HG03378 (cell line): ENCODE measurements around the gene TMEM245.

Experiments used
- ATAC-seq: cut with Tn5 transposase; IDR thresholded peaks from one replicate; pipeline ENCODE4 v1.9.1; 2021; ENCODE audit warnings: mild to moderate bottlenecking, moderate library complexity; ENCODE audit not compliant: unreplicated experiment

TMEM245 gene

GRCh38 chr9:109031241-109031640 lies 88.5 kb downstream of the TMEM245 start:
- no peak for ATAC-seq

- ATAC-seq = no peak
Observed at GRCh38 chr9:109030426-109030825, 89.3 kb downstream of the TMEM245 start.

GRCh38 chr9:109028457-109028856 lies 91.3 kb downstream of the TMEM245 start:
- no peak for ATAC-seq

- no peak for ATAC-seq
Observed at GRCh38 chr9:109027176-109027575, 92.6 kb downstream of the TMEM245 start.

GRCh38 chr9:109026306-109026705 lies 93.4 kb downstream of the TMEM245 start:
- no peak for ATAC-seq

GRCh38 chr9:109022873-109023272 lies 96.9 kb downstream of the TMEM245 start:
- no peak for ATAC-seq

GRCh38 chr9:109020581-109021511 lies 98.9 kb downstream of the TMEM245 start:
- no peak for ATAC-seq

- no peak for ATAC-seq
Observed at GRCh38 chr9:109020113-109020512, 99.6 kb downstream of the TMEM245 start.

GRCh38 chr9:109019420-109019819 lies 100.3 kb downstream of the TMEM245 start:
- ATAC-seq = no peak

- peak; percentile 67 for ATAC-seq
Observed at GRCh38 chr9:109017493-109017892, 102.3 kb downstream of the TMEM245 start.

GRCh38 chr9:109017061-109017460 lies 102.7 kb downstream of the TMEM245 start:
- ATAC-seq = no peak

- no peak for ATAC-seq
Observed at GRCh38 chr9:109016132-109016531, 103.6 kb downstream of the TMEM245 start.

- no peak for ATAC-seq
Observed at GRCh38 chr9:109014608-109015280, 105.0 kb downstream of the TMEM245 start.

- no peak for ATAC-seq
Observed at GRCh38 chr9:109013679-109014607, 105.8 kb downstream of the TMEM245 start.

GRCh38 chr9:109012876-109013678 lies 106.7 kb downstream of the TMEM245 start, which contains the start of gene CTNNAL1:
TSS of gene CTNNAL1 (minus strand) at chr9:109013499. CDS start at chr9:109013442, 57 bp downstream.
- peak; percentile 38 for ATAC-seq

- peak; percentile 59 for ATAC-seq
Observed at GRCh38 chr9:109012009-109012875, 107.5 kb downstream of the TMEM245 start.

- ATAC-seq = no peak
Observed at GRCh38 chr9:109011231-109011671, 108.5 kb downstream of the TMEM245 start.

- ATAC-seq = peak; percentile 58
Observed at GRCh38 chr9:109010746-109011145, 109.0 kb downstream of the TMEM245 start.

GRCh38 chr9:109005678-109006077 lies 114.1 kb downstream of the TMEM245 start:
- ATAC-seq = no peak
